Prostate gland (tissue), 2 donors: ENCODE data around the gene YOD1. TPM values are rescaled to one million over a fixed set of nuclear protein-coding genes. Genes with fewer than 3 reads are reported as not detected.

ENCODE experiments used
- DNase-seq: peaks from one replicate; pipeline ENCODE4 v3.0.0-alpha.2; 2019; ENCODE audit warnings: low spot score
- H3K27ac ChIP-seq, 2 donors: fragments of 200-600 bp; sonication (generic); 2 replicates each; pipeline ENCODE4 v1.5.1; 2017 to 2019
- H3K27me3 ChIP-seq: fragments of 200-600 bp; sonication (generic); replicated peaks from 2 replicates; pipeline ENCODE4 v1.5.1; 2019; ENCODE audit not compliant: insufficient read depth
- H3K36me3 ChIP-seq, 2 donors: fragments of 200-600 bp; sonication (generic); 1 replicate in 1 of 2; 2 replicates in 1 of 2; pipeline versions ENCODE4 v1.5.1 to v1.8.1; 2017 to 2019
- H3K4me1 ChIP-seq: fragments of 200-600 bp; sonication (generic); replicated peaks from 2 replicates; pipeline ENCODE4 v1.5.1; 2019
- H3K4me3 ChIP-seq, 2 donors: fragments of 200-600 bp; sonication (generic); 2 replicates each; pipeline ENCODE4 v1.5.1; 2017 to 2019
- H3K9me3 ChIP-seq: fragments of 200-600 bp; sonication (generic); 2 replicates; pipeline ENCODE4 v1.5.1; 2017
- POLR2A ChIP-seq: fragments of 450-650 bp; IDR thresholded peaks from one replicate; pipeline ENCODE4 v1.6.1; 2016; ENCODE audit warnings: antibody characterized with exemption, mild to moderate bottlenecking
- POLR2AphosphoS5 ChIP-seq: sonication (generic); formaldehyde crosslinking; IDR thresholded peaks from one replicate; pipeline ENCODE4 v1.6.1; 2017; ENCODE audit warnings: antibody characterized with exemption
- WGBS: methylation state at CpG from one replicate; pipeline ENCODE4 v1.1.5; 2018; 5-methylcytosine and 5-hydroxymethylcytosine counted together
- intact Hi-C: fragments of 100-400 bp; cut with DNase I; formaldehyde crosslinking; loops from one replicate; pipeline ENCODE4 v1.14.2; 2022
- total RNA-seq, 2 donors: library from RNA; depleted of rRNA; stranded (reverse); fragments of >200 nt; gene quantifications; one replicate each; pipeline ENCODE4 v1.1.0, GENCODE V29; 2016
- TF ChIP-seq, protein P1 (sequence below), 4 experiments: fragments of 200-600 bp in 2 of 4; fragments of 450-650 bp in 2 of 4; sonication (generic) in 2 of 4; IDR thresholded peaks; 1 replicate in 3 of 4; 2 replicates in 1 of 4; pipeline ENCODE4 v1.5.1; 2016 to 2019; ENCODE audit warnings: antibody characterized with exemption in 4 of 4, mild to moderate bottlenecking in 2 of 4, moderate library complexity in 2 of 4

Gene YOD1
- total RNA-seq, 2 donors from 2014 or later, result 6.2 to 10.8 TPM

DNA sequence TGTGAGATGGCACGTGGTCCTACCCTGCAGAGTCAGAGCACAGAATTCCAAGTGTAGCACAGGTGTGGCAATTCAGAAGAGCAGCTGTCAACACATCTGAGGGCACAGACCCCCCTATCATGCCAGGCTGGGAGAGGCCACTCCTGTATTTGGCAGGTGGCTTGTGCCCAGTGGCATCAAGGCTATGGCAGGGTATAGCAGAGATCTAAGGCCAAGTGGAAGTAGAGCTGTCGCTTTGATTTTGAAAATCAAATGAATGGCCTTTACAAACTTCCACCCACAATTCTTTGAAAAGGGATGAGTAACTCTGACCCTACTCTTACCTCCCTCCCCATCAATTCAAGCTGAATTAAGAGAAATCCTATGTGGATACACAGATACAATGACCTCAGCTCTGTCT is 31.8 kb downstream of the YOD1 start:
- Histone ChIP-seq H3K4me1 (peaks cover 4% of the 10 kb centered on the region), H3K4me3 (no peak overlapping the region), H3K9me3 (no peaks in the 10 kb centered on the region), H3K27ac (peak overlapping the region; percentile 10 to 41), H3K27me3 (no peaks in the 10 kb centered on the region), H3K36me3 (peaks cover 0 to 3% of the 10 kb centered on the region in 2 donors)
- no peak for DNase-seq
- intact Hi-C loops, result no loop called here
- WGBS, result 91% methylated on average over 2 of the region's 2 CpGs
- no peak for TF ChIP-seq POLR2A
- TF ChIP-seq, protein P1, sequence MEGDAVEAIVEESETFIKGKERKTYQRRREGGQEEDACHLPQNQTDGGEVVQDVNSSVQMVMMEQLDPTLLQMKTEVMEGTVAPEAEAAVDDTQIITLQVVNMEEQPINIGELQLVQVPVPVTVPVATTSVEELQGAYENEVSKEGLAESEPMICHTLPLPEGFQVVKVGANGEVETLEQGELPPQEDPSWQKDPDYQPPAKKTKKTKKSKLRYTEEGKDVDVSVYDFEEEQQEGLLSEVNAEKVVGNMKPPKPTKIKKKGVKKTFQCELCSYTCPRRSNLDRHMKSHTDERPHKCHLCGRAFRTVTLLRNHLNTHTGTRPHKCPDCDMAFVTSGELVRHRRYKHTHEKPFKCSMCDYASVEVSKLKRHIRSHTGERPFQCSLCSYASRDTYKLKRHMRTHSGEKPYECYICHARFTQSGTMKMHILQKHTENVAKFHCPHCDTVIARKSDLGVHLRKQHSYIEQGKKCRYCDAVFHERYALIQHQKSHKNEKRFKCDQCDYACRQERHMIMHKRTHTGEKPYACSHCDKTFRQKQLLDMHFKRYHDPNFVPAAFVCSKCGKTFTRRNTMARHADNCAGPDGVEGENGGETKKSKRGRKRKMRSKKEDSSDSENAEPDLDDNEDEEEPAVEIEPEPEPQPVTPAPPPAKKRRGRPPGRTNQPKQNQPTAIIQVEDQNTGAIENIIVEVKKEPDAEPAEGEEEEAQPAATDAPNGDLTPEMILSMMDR (IDR thresholded peaks at IDR 0.05), result no peak
- TF ChIP-seq POLR2AphosphoS5, result no peak

DNA sequence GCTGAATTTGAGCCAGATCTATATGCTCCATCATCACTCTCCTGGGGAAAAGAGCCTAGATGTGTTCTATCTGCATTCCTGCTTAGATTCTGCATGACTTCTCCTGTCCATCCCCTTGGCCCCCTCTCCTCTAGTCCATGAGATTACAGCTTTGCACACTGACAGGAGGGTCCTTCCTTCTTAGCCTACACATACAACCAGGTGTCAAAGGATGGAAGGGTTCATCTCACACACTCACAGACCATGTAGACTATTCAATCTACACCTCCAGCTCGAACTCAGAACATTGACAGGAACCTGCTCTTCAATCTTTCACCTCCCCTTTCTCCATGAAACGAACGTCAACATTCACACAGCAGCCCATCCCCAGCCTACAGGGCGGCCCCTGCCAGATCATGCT is 32.3 kb downstream of the YOD1 start:
- peaks cover 0 to 3% of the 10 kb centered on the region in 2 donors for H3K36me3 ChIP-seq
- WGBS, result 84% methylated on average over 4 of the region's 4 CpGs
- TF ChIP-seq POLR2AphosphoS5 (no peak), POLR2A (no peak)
- TF ChIP-seq, protein P1 (IDR thresholded peaks at IDR 0.05), result no peak
- H3K27me3 ChIP-seq, result no peaks in the 10 kb centered on the region
- intact Hi-C loops, result no loop called here
- H3K9me3 ChIP-seq, result no peaks in the 10 kb centered on the region
- no peak for DNase-seq
- no peaks in the 10 kb centered on the region for H3K4me1 ChIP-seq
- H3K27ac ChIP-seq, result peak overlapping the region; percentile 10 to 41
- no peak overlapping the region for H3K4me3 ChIP-seq

DNA sequence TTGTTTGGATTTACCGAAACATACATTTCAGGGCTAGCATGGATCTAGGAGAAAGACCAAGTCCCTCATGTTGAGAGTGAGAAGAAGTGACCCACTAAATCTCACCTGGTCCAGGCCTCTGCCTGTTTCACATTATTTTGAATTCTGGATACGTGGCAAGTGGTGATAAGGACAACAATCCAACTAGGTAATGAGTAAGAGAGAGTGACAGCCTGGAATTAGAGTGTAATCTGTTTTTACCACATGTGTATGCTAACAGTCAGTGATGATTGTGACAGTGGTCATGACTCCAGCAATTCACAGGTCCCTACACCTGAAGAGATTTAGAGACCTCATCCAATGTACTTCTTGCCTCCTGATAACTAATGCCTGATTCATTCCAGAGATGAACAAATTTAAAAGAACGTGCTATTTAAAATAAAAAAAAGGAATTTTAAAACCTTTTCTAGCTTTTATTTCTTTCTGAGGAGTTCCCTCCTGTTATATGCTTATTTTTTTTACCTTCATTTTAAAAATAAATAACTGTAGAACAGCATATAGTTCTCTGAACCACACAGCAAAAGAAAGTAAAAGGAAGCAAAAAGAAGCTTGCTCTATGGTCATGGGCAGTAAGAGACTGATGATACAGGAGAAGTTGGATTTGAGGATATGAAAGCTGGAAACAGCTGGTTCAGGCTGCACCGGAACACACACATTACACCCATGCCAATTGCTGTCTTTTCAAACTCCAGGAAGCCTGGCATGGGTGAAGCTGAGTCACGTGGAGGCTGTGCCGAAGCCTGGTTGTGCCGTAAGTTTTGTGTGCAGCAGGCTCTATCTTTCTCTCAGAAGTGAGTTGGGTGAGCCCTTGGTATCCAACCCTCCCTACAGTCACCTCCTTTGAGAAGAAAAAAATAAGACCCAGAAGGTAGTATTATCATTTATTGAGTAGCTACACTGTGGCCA is 33.1 kb downstream of the YOD1 start:
- DNase-seq, result peak; percentile 63
- peak overlapping the region; percentile 10 to 41 for H3K27ac ChIP-seq
- H3K36me3 ChIP-seq, result peaks cover 0 to 3% of the 10 kb centered on the region in 2 donors
- H3K9me3 ChIP-seq, result no peaks in the 10 kb centered on the region
- TF ChIP-seq, protein P1 (IDR thresholded peaks at IDR 0.05), result no peak
- no peak for TF ChIP-seq POLR2A
- TF ChIP-seq POLR2AphosphoS5, result peak; percentile 69
- H3K27me3 ChIP-seq, result no peaks in the 10 kb centered on the region
- WGBS, result 60% methylated on average over 7 of the region's 7 CpGs
- intact Hi-C loops, result no loop called here
- no peaks in the 10 kb centered on the region for H3K4me1 ChIP-seq
- no peak overlapping the region for H3K4me3 ChIP-seq

DNA sequence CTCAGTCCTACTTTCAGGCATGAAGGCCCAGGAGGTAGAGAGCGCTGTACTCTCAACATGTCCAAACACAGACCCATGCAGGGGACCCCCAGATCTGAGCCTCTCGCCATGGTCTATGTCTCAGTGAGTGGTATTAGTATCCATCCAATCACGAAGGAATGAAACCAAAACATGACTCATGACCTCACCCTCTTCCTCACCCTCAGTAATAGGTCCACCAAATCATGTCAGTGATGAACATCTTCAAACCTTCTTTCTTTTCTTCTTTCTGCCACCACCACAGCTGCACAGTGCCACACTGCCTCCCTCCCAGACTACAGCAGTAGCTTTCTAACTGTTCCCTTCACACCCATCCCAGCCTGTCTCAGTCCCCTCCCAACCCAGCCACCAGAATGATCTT is 35.2 kb downstream of the YOD1 start:
- Histone ChIP-seq H3K27ac (no peak overlapping the region), H3K4me1 (peaks cover 4% of the 10 kb centered on the region), H3K4me3 (no peak overlapping the region), H3K27me3 (no peaks in the 10 kb centered on the region), H3K36me3 (no peaks in the 10 kb centered on the region), H3K9me3 (no peaks in the 10 kb centered on the region)
- WGBS, result 96% methylated on average over 3 of the region's 3 CpGs
- TF ChIP-seq, protein P1 (IDR thresholded peaks at IDR 0.05), result no peak
- TF ChIP-seq POLR2A (no peak), POLR2AphosphoS5 (no peak)
- no peak for DNase-seq
- intact Hi-C loops, result no loop called here

DNA sequence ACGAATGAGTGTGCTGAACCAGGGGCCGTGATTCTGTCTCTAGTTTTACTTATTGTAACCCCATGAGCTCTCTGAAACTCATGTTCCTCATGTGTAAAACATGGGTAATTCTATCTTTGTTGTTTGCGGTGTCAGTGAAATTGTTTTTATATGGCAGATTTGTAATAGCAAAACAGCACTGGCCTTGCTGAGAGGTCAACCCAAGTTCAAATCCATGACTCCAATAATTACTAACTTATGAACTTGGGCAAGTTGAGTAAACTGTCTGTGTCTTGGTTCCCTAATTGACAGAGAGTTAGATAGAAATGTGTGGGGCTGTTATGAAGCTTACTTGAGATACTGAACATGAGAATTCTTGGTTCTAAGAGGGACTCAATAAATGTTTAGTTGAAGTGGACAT is 36.3 kb downstream of the YOD1 start:
- 94% methylated on average over 3 of the region's 3 CpGs for WGBS
- intact Hi-C loops, result no loop called here
- Histone ChIP-seq H3K4me1 (peaks cover 8% of the 10 kb centered on the region), H3K9me3 (no peaks in the 10 kb centered on the region), H3K27ac (no peak overlapping the region), H3K4me3 (no peak overlapping the region), H3K36me3 (no peaks in the 10 kb centered on the region), H3K27me3 (no peaks in the 10 kb centered on the region)
- TF ChIP-seq POLR2A (no peak), POLR2AphosphoS5 (no peak)
- TF ChIP-seq, protein P1 (IDR thresholded peaks at IDR 0.05), result no peak
- no peak for DNase-seq
